ENCODE measurements around the gene C17orf75.

GRCh38 chr17:32298298-32298697 lies 43.7 kb downstream of the C17orf75 start:
- TF ChIP-seq, protein P1, sequence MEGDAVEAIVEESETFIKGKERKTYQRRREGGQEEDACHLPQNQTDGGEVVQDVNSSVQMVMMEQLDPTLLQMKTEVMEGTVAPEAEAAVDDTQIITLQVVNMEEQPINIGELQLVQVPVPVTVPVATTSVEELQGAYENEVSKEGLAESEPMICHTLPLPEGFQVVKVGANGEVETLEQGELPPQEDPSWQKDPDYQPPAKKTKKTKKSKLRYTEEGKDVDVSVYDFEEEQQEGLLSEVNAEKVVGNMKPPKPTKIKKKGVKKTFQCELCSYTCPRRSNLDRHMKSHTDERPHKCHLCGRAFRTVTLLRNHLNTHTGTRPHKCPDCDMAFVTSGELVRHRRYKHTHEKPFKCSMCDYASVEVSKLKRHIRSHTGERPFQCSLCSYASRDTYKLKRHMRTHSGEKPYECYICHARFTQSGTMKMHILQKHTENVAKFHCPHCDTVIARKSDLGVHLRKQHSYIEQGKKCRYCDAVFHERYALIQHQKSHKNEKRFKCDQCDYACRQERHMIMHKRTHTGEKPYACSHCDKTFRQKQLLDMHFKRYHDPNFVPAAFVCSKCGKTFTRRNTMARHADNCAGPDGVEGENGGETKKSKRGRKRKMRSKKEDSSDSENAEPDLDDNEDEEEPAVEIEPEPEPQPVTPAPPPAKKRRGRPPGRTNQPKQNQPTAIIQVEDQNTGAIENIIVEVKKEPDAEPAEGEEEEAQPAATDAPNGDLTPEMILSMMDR (IDR thresholded peaks at IDR 0.05; ENCODE audit: insufficient read depth, low read depth, low read length) = no peak
- TF ChIP-seq EZH2 (IDR thresholded peaks at IDR 0.05; ENCODE audit: insufficient read depth, low read length) = no peak

Measured in astrocyte (in vitro differentiated cells and primary cell).